NCI-H146 (cell line): Measurements from ENCODE around the gene ESRRG.

ENCODE experiments used
- DNase-seq: peaks from one replicate; lab custom pipeline; 2025; lab: John Stamatoyannopoulos, UW

The ESRRG gene

DNA sequence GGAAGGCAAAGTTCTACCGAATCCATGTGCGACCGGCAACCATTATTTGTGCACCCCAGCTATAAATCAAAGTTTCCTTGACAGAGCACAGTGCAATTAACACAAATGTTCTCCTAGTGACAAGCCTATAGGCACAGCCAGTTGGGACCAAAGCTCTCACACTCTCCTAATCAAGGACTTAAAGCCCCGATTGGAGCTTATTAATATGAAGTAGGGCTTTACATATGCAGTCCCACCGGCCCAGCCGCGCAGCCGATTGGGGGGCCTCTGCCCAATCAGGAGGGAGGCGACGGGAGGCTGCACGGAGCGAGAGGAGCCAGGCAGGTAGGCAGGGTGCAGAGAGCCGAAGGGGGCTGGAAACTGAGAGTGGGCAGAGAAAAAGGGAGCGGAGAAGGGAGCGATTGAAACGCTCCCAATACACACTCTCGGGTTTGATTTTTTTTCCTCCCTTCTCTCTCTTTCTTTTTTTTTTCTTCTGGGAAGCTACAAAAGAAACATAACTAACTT is at the start of gene ESRRG:
TSS of gene ESRRG (minus strand) at position 156 of the 507 bp plus-strand sequence. CDS start at position 26, 130 bp downstream.
- peak; percentile 88 for DNase-seq

DNA sequence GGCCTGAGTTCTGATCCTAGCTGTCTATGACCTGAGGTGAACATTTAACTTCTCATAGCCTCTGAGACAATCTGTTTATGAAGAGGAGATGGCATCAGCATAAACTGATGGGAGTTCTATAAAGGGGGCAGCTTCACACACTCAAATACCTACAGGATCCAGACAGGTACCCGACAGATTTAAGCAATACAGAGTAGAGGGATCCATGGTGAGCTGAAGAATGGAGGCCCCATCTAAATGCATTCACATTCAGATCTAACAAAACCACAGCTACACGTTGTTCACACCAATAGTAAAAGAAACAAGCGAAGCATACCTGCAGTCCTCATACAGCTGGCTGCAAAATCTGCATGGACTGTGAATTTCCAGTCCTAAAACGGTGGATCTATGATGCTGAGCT is 48.7 kb upstream of the ESRRG start:
- no peak for DNase-seq

DNA sequence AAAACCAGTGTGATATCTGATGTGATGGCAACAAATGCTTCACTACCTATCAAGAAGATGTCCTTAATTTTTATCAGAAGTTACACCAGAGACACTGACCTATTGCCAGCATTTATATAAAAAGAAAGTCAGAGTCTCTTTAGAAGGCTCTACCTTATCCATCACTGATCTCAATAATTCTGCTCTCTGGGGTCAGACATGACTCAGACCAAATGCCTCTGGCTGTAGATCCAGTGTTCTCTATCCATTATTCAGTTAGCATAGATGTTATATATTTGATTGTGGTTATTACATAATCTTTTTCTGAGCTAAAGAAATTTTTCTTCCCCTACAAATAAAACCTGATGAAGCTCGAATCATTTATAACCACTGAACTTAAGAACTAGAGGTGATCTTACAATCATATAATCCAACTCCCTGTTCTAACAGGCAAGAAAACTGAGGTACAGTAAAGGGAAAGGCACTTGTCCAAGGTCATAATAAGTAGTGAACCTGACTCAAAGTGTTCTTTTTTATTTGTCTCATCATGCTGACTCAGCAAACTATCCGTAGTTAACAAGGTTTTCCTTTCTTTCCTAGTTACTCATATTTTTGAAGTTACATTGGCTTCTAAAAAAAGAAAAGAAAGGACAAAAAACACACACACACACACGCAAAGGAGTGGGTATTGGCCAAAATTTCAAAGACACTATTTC is 43.6 kb upstream of the ESRRG start:
- DNase-seq: no peak

DNA sequence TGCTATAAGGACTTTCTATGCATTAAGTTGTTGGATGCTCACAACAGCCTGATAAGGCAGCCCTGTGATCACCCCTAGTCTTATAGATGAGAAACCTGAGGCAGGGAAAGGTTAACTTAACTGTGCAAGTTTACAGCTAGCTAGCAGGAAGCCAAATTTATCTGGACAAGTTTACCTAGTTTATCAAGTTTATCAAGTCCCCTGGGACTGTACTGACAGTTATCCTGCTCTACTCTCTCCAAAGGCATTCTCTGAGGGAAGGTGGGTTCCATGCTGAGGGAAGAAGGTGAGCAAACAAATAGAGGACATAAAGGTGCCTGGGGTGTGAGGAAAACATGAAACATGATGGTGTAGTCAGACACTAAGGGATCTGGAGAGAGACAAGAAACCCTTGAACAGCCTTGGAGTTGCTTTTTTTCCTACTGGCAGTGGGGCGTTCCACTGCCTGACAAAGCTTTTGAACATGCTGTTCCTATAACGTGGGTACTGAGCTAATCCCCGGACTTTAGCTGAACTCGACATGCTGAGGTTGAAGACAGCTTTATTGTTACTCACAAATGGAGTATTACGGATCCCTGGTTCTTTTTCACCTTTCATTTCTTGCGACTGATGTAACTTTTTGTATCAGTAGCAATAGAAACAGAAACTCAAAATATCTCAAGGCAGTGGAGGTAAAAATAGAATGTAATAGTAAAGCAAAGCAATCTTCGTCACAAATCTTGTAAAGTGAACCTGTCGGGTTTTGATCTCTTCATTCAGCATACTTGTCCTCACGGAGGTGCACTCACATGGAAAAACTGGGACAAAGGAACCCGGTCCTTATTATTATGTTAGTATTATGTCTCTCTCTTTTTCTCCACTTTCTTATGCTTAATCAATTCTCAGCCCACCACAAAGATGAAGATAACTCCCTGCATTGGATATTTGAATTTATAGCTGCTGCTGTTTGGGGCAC is 42.4 kb upstream of the ESRRG start:
- DNase-seq: no peak

DNA sequence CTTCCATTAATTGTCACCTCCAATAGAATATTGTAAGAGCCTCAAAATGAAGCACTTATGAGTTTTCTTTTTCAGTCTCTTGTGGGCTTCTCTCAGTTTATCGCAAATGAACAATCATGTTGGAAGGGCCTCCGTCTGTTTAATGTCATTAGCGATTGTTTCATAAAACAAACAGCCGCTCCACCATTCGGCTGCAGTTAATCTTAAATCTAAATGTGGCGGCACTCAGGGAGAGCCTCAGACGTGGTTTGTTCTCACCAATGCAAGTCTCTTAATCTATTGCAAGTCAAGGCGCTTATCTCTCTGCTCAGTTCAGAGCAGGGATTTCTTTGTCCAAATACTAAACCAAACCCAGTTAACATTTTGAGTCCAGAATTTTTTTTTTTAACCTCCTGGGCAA is 34.9 kb upstream of the ESRRG start:
- DNase-seq: no peak

DNA sequence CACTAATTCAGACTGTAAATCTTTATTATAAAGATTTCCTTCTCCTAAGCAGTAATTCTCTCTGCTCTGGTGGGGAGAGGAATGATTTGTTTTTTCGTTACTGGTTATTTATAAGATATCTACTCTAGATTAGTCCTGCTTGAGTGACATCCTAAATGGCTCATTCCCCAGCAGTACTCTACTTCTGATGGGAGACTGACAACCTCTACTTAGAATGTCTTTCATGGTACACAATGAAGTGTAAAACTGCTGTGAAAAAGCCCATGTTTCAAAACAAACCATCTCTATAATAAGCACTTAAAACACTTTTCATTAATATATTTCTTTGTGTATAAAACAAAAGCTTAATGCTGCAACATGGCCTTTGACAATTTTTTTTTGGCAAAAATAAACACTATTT is 33.9 kb upstream of the ESRRG start:
- DNase-seq: no peak

DNA sequence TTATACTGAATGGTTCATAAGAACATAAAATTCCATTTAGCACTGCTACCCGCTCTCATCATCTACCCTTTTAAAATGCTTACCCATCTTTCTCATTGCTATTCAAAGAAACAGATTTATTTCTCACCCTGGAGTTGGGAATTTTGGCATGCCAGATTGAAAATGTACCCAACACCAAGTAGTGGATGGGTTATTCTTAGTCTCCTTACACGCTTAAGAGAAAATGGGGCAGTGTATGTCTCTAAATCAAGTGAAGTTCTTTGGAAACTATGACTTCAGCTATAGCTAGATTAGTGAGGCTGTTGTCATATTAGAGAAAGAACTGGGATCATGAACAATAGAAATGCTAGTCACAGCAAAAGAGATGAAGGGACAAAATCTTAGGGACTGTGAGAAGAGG is 27.7 kb upstream of the ESRRG start:
- DNase-seq: no peak

DNA sequence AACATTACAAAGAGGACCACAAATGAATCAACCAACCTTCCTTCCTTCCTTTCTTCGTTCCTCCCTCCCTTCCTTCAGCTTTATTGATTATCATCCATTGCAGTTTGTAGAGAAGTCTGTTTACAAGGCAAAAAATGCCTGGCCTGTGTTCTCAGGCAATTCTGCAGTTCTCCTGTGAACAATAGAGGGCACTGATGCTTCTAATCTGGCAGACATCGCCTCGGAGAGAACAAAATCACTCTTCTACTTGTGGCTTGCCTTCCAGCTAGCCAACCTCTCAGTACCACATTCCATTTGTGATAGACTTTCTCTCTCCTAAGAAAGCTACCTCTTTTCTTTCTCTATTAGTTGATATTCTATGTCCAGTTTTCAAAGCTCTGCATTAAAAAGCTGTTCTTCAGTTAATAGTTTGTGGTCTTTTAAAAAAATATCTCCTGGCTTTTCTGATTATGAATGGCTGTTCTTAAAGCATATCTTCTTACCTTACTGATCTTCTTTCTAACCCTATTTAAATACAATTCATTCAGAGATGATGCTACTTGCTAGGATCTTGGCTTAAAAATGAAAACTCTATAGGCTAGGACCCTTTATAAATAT is 26.9 kb upstream of the ESRRG start:
- DNase-seq: peak; percentile 78

DNA sequence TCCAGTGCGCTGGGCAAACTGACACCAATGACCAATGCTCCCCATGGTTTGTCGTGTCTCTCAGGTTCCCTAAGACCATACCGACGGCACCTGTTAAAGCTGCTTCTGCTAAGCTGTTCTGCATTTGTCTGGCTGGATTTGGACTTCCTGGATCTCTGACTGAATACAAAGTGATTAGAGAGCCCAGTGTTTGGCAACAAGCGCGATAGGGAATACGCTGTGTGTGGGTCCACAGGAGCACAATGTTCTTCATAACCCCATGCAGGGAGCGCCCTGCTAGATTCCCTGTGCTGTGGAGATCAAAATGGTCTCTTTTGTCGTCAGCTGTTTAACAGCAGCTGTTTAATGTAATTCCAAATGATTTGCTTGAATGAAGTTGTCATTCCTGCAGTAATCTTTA is 26.0 kb upstream of the ESRRG start:
- DNase-seq: peak; percentile 78

DNA sequence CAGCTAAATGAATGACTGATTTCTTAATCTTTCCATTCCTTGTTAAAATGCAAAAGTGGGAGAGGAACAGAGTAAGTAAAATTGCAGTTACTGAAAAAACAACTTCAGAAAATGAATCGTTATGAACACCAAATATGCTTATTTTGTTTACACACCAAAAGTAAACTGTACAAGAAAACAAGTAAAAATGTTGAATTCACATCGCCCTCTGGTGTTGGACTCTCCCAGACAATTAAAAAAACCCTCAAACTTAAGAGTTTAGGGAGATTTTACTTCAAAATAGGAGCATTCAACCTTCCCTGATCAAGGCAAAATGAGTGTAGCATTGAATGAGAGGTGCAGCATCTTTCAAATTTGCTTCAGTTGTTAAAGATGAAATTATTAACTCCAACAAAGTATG is 19.4 kb upstream of the ESRRG start:
- DNase-seq: no peak

DNA sequence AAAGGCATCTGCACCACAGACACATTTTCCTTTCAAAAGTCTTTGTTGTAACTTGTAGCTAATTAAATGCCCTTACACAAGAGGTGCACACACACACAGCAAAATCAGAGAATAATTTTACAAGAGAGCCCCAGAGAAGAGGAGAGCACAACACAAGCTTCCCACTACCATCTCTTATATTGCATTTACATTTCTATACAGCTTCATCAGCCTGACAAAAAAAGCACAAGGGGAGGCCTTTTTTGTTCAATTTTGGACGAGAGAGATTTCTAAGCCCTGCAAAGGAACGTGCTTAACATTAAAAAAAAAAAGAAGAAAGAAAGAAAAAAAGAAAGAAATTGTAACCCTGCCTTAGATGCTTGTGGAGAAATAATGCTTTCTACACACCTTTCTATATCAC is 17.1 kb upstream of the ESRRG start:
- DNase-seq: no peak

DNA sequence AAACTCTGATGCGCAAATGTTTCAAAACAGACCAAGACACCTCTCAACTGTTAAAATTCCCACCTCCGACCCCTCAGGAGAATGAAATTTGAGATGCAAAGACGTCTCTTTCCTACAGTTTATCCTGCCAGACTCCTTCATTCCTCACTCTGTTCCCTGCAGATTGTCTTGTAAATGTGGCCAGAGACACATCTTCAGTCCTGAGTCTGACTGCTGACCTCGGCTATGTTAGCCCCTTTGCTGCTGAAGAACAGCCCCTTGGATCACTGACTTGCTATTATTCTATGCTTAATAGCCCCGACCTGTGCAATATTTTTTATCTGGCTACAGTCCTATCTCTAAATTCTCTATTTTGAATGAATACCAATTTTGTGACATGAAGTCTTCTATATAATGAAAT is 16.6 kb upstream of the ESRRG start:
- DNase-seq: no peak

DNA sequence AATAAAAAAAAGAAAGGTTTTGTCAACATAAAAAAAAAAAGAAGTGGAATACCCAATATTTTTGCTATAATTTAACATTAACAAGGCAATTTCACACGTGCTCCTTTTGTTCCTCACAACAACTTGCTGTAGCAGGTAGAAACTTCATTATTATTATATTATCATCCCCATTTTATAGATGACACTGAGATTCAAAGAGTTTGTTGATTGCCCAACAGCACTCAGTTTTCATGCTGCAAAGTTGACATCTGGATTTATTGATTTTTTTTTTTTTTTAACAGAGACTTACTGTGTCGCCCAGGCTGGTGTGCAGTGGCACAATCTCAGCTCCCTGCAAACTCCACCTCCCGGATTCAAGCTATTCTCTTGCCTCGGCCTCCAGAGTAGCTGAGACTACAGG is 8.9 kb upstream of the ESRRG start:
- no peak for DNase-seq

DNA sequence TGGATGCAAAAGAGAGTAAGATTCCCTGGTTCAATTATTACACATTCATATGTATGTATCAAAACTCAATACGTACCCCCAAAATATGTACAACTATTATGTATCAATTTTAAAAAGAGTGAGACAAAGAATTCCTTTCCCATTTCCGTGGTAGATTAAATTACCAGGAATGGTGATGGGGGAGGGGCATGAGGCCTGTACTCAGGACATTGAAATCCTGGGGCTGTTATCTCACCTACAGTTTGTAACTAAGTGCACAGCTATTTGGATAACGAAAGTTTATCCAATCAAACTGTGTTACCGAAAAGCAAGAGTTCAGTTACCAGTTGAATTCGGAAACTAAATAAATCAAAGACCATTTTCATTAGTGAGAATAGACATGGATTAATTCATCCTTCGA is 8.3 kb upstream of the ESRRG start:
- no peak for DNase-seq

DNA sequence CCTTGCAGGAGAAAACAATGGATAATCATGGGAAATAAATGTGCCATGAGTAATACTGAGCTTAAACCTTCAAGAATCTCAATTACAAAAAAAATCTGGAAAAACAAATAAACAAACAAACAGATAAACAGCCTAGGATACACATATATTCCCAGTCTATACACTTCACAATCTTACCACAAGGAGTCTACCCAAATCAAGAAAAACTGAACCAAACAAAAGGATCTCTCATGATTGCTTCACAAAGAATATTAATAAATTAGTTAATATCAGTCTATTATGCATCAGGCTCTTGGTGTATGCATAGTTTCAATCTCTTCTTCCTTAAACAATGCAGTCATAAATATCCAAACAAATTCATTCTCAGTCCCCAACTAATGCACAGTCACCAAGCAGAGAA is 3.2 kb upstream of the ESRRG start:
- DNase-seq: no peak

DNA sequence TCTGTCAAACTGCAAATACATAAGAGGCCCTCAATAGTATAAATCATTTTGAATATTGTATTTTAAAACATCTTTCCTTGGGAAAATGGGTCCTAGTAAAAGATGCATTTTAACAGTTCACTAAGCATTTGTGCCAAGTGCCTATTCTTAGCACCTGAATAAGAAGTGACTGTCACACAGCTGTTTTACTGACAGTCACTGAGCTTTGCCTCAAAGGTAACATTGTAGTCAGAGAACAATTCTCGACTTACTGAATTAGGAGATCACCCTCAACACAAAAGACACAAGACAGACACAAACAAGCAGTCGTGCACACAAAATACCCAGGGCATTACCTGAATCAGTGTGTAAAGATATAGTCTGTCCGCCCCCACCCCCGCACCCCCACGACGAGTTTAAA is 408 bp downstream of the ESRRG start:
- DNase-seq: peak; percentile 48

DNA sequence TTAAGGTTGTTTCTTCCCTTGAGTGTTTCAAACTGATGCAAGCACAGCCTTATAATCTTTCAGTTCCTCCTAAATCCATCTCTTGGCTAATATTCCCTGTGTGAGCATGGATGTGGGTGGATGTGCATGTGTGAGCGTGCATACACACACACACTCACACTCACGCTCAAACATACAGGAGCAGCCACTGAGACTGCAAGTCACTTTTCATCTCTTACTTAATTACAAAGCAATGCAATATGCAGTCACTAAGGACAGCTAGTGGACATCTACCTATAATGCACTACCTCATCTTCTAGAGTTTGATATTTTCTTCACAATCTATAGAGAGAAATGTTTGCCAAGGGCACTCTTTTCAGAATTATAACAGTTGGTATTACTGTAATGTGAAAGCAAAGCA is 1.4 kb downstream of the ESRRG start:
- no peak for DNase-seq

DNA sequence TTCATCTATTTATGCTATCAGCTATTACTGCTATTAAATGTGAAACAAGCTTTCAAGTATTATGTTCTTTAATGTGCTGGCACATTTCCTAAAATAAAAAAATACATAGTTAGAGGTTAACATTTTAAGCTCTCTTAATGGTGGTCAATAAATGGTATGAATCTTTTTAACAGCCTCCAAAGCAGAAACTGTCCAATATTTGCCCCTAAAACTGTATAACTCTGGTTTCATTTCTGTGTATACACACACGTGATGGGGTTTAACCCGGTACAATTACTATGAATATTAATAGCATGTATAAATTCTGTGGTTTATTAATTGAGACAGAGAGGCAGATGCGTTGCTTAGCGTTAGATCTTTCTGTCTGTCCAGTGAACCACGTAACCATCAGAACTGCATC is 2.2 kb downstream of the ESRRG start:
- DNase-seq: no peak

DNA sequence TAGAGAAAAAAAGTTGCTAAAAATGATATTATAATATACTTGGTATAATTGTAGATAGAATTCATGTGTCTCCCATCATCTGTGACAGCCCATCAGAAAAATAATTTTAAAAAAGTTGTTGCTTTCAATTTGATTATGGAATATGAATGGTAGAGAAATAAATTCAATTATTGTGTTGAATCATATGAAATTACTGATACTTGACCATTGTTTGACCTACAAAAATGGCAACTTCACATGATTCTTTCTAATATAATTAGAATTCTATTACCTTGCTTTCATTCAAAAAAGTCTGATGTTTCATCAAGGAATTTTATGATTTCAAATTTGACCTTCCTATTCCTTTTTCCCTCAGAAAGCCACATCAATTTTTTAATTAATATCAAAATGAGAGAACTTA is 11.5 kb downstream of the ESRRG start:
- DNase-seq: no peak

DNA sequence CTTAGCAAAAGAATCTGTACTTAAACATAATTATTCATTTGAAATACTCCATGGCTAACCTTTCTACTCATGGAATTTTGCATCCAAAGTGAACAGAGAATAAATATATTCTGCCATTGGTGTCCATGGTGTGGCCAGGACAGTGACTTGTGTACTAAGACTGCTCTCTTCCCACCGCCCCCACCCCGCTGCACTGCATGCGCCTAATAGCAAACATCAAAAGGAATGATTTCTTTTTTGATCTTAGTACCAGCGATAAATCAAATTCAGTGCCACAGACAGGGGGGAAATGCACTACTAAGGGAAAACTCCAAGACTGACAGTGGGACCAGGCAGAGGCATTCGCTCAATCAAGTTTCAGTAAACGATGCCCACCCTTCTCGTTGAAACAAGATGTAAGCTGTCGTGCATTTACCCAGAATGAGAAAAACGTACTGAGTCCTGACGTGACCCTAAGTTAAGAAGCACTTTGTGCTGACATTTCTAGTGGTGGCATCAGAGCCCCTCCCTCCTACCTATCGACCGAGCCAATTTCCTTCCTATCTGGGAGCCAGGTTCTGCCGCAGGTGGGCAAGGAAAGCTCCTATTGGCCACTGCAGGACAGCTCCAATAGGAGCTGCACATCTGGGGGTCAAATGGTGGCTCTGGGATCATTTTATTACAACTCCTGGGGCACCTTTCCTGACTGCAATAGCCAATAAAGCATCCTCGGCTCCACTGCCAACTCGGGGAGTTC is 12.5 kb downstream of the ESRRG start:
- DNase-seq: no peak

DNA sequence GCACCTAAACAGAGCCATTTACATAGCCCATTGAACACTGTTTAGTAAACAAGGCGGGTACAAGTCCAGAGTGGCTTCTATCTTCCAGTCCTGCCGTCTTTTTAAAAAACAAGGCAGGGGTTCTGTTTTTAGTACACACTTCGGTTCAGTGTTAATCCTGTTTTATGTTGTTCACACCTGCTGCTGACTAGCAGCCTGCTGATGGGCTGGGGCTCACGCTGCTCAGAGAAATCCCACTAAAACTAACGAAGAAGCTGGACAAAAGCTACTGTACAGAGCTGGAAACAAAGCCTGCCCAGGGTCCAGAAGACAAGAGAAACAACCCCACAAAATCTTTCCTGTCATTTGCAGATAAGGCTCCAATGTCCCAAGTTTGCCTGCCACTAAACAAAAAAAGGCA is 13.2 kb downstream of the ESRRG start:
- no peak for DNase-seq

DNA sequence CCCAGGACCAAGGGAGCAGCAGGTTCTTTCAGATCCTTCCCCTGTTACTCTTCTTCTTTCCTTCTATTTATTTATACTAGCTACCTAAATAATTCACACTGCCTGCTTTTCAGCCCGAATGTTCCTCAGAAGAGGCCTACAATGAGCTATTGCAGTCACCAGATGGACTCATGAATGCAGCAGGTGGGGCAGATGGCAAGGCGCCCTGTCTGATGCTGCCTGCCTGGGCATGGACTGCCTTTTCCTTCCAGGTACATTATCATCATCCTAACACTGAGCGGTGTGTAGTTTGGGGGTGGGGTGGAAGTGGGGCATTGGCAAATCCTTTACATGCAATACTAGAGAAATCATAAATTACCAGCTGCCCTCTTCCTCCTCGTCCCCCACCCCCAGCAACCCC is 17.6 kb downstream of the ESRRG start:
- peak; percentile 80 for DNase-seq
